Suppressor macrophage treated with lipopolysaccharide for 1 hour (primary cell): ENCODE results near the gene RHEB.
A peak's percentile ranks its signal among the peaks of the same experiment; 100 is the strongest.

ENCODE experiments used
- DNase-seq, 3 donors: peaks; one replicate each; pipeline ENCODE4 v3.0.0-alpha.2; 2020 to 2022

The RHEB gene

DNA sequence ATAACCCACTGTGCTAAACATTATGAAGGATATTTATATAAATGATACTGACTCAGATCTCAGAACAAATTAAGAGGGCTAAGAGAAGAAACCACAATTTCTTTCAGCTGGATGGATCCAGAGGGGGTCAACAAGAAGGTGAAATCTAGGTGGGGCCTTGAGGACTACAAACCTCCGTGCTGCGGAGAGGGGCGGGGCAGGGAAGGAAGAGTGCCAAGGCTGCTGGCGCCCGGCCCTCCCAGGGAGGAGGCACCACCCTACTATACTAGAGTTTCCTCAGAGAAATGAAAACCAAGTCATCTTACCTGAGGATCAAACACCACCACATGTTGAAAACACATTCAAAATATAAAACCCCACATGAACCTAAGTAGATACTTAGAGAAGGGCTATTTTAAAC is 50.4 kb downstream of the RHEB start:
- no peak for DNase-seq

GRCh38 chr7:151468217-151469018 is 51.3 kb downstream of the RHEB start:
- DNase-seq, result no peak

DNA sequence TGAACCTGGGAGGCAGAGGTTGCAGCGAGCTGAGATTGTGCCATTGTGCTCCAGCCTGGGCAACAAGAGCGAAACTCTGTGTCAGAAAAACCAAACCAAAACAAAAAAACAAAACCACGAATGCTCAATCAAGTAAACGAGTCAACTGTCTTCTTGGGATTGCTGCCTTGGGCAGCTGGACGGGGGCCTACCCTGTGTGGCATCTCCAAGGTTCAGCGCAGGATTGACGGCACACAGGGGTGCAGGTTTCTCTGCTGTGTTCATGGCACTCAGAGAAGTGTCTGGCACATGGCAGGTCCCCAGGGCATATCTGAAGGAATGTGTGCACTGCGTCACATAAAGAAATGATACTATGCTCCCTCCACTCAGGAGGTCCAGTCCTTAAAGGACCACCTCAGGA is 54.5 kb downstream of the RHEB start:
- no peak for DNase-seq

DNA sequence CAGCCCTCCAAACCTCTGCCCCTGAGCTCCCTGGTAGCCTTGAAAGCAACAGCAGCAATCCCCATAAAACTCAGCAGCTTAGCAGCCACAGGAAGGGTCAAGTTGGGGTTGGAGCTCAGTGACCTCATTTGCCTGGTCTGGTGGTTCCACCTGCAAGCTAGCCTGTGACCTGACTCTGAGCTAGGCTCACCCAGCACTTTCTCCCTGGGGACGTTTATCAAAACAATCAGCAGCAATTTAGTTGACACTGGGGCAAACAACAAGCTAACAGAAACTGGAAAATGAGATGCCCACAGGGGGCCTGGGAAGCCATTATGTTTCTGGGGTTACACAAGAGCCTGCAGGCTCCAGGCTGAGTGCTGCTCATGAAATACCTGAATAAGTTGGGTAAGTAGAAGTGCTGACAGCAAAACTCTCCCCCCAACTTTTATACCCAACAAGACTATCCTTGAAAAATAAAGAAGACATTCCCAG is 57.4 kb downstream of the RHEB start:
- no peak for DNase-seq

DNA sequence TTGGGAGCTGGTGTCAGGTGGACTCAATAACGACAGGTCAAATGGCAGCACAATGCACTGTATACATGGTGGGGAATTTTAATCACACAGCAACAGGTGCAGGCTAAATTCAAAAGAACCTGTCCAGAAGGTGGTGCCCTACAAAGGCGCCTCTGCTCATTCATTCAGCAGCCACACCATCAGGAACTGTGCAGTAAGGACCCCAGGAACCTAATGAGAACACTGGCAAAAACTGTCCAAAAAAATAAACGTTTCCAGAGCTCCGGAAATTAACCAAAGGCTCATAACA is 57.8 kb downstream of the RHEB start:
- DNase-seq, result no peak

DNA sequence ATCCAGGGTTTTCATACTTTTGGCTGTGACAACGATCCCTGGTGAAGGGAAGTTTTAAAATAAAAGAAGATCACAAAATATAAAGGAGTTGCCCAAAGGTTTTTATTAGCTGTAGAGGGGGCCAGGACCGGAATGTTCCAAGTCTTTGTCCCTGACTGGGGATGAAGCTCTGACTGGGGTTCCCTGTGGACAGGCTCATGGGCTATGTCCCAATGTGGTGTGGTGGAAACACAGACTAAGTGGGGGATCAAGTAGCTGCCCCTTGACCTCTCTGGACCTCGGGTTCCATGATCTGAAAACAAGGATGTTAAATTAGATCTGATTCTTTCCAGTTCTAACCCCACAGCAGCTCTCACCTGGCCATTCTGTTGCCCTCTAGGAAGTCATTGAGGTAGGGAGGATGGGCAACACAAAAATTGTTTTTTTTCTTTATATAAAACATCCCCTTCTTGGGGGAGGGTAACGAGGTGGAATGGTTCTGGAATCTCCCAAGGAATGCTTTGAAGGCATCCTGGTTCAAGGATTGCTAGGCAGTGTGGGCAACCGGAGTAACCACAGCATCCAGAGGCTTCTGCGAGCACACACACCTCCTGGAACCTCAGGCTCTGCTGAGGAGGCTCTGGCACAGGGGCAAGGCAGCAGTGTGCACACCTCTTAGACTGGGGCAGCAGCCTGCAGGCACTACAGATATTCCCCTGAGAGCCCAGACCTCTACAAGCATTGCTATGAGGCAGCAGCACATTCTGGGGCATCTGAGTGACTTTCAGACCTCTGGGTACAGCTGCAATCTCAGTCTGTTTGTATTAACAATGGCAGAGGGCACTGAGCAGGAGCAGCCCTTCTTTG is 58.4 kb downstream of the RHEB start:
- no peak for DNase-seq

- DNase-seq, result no peak
Measured at GRCh38 chr7:151460474-151460855, 59.2 kb downstream of the RHEB start.

DNA sequence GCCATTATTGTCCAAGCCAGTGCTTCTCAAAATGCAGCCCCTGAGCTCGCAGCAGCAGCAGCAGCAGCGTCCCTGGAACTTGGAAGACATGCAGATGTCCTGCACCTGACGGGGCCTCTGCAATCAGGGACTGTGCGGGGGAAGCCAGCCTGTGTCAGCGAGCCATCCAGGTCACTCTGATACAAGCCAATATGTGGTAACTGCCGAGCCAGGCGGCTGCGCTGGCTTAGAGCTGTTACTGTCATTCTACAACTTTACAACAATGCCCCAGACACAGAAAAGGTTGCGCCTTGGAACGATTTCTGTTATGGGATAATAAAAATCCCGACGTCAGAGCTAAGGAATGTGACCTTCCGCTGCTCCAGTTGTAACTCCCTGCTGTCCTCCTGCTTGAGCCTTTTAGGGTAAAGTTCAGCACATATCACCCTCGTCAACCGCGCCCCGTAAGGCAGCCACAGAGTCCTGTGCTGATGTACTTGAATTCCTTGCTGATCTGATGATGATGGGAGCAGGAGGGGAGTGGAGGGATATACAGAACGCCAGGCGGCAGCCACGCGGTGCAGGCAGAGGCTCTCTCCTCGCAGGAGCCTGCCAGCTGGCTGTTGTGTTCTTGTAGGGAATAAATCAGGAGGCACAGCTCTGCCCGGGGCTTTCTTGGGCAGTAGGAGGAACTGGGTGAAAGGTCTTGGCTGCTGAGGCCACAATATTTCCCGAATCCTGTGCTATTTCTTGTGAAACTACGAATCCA is 59.8 kb downstream of the RHEB start:
- DNase-seq, result peak; percentile 23 to 51 (median 34)

GRCh38 chr7:151457534-151457933 is 62.2 kb downstream of the RHEB start:
- DNase-seq, result no peak

- no peak for DNase-seq
Measured at GRCh38 chr7:151456782-151457181, 62.9 kb downstream of the RHEB start.

GRCh38 chr7:151456276-151456675 is 63.4 kb downstream of the RHEB start:
- DNase-seq, result no peak

- DNase-seq, result no peak
Measured at GRCh38 chr7:151455690-151456089, 64.0 kb downstream of the RHEB start.

- no peak for DNase-seq
Measured at GRCh38 chr7:151454932-151455530, 64.7 kb downstream of the RHEB start.

DNA sequence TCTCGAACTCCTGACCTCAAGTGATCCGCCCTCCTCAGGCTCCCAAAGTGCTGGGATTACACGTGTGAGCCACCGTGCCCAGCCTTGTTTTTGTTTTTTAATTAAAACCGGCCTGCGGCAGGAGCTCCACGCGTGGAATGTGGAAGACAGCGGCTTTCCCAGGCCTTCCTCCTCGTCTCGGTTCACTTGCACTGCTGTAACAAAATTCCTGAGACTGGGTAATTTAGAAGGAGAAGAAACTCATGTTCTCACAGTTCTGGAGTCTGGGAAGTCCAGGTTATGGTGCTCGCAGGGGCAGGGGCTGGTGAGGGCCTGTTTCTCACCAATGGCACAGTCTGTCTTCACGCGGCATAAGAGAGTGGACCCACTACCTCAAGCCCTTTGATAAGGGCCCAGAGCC is 65.4 kb downstream of the RHEB start:
- DNase-seq, result no peak

- DNase-seq, result no peak
Measured at GRCh38 chr7:151453326-151453791, 66.3 kb downstream of the RHEB start.

GRCh38 chr7:151452680-151453325 is 66.9 kb downstream of the RHEB start:
- no peak for DNase-seq

GRCh38 chr7:151451626-151452571 is 67.8 kb downstream of the RHEB start:
- no peak for DNase-seq

DNA sequence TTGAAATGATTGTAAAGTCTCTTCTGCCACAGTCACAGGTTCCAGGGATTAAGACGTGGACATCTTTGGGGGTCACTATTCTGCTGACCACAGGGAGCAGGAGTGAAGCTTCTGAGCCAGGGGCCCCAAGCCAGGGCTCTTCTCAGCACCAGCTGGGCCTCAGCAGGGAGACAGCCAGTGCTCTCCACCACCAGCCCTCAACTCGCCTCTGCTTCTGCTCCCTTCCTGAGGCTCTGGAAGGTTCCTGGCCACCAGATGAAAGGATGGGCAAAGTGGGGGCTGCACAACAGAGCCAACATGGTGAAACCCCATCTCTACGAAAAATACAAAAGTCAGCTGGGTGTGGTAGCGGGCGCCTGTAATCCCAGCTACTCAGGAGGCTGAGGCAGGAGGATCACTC is 68.5 kb downstream of the RHEB start:
- DNase-seq, result no peak

- no peak for DNase-seq
Measured at GRCh38 chr7:151449990-151450389, 69.7 kb downstream of the RHEB start.

DNA sequence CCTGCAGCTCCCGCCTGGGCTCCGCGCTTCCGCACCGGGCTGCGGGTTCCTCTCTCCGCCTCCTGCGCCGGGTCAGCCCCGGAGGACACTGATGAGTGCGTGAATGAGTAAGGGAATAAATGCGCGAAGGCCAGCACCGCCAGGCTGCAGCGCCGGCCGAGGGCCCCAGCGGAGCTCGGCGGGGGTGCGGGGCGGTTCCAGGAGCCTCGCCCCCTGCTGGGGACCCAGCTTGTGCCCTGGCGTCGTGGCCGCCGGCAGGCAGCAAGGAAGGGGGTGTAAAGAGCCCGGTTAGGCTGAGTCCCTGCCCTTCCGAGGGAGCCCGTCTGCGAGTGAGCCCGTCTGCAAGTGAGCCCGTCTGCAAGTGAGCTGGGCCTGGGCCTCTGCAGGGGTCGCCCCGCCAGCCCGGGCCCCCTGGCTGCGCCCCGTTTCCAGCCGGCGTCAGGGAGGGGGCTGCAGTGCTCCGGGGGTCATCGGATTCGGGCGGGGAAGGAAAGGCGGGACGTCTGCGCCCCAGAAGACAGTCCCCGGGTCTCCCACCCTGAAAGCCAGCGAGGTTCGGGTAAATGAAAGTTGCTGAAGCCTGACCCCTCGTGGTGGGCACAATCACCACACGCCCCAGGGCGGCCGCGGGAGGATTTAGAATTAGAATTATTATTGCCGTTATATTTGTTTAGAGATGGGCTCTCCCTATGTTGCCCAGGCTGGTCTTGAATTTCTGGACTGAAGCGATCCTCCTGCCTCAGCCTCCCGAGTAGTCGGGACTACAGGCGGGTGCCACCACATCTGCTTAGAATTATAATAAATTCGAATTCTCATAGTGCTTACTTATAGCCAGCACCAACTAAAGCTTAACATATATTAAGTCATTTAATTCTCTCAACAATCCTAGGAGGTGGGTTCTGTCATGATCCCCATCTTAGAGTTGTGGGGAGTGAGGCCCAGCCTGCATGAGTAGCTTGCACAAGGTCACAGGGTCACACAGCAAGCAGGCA is 71.1 kb downstream of the RHEB start:
- DNase-seq, result peak; percentile 65 to 85 (median 78)
